ENCODE data around the gene ADGRE2.
"Not testable (repeated sequence)": the region's sequence is repeated elsewhere in the genome, so short reads cannot be mapped to it uniquely, and the experiment has no call there.

Gene ADGRE2

DNA sequence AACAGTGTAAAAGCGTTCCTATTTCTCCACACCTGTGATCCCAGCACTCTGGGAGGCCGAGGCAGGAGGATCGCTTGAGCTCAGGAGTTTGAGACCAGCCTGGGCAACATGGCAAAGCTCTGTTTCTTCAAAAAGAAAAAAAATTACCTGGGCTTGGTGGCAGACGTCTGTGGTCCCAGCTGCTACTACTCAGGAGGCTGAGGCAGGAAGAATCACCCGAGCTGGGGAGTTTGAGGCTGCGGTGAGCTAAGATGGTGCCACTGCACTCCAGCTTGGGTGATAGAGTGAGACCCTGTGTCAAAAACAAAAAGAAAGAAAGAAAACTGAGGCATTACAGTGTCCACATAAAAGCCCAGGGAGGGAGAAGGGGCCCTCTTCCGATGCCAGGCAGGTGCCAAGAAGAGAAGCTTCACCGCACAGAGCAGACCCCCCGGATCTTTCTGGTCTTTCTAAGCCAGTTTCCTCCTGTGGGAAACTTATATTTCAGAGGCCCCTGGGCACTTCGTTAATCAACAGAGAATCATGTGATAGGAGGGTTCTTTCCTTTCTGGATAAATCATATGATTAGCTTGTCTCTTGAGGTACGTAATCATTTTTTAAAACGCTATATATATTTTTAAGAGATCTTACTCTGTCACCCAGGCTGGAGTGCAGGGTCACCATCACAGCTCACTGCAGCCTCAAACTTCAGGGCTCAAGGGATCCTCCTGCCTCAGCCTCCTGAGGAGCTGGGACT is at the start of gene ADGRE2:
Gene ADGRE2, minus strand, starts transcription at position 451 of the 736 bp plus-strand sequence. CDS start 1,804 bp downstream, outside the sequence.
- DNase-seq (ENCODE audit: low read depth): not testable (repeated sequence)

DNA sequence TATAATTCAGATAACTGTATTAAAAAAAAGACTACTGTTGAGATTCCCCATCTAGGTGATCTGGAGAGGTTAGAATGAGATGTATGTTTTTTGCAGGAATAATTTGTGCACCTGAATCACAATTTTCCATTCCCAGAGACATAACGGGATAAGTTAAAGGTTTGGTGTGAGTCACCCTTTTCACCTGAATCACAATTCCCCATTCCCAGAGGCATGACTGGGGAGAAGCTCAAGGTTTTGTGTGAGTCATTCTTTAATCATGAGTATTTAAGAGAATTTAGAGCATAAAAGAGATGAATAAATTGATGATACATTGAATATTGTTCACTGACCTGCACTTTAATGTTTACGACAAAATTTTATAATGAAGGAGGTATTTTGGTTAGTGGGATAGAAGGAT is 47.6 kb upstream of the ADGRE2 start:
- DNase-seq (ENCODE audit: low read depth): no peak

DNA sequence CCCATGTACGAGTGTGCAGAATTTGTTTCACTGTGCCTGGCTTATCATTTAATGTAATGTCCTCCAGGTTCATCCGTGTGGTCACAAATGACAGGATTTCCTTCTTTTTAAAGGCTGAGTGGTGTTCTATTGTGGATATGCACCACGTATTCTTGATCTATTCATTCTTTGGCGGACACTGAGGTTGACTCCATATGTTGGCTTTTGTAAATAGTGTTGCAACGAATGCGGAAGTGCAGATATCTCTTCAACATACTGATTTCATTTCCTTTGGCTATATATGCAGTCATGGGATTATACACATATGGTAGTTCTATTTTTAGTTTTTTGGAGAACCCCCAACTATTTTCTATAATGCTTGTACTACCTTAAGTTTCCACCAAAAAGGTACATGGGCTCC is 43.6 kb upstream of the ADGRE2 start:
- DNase-seq (ENCODE audit: low read depth): no peak

DNA sequence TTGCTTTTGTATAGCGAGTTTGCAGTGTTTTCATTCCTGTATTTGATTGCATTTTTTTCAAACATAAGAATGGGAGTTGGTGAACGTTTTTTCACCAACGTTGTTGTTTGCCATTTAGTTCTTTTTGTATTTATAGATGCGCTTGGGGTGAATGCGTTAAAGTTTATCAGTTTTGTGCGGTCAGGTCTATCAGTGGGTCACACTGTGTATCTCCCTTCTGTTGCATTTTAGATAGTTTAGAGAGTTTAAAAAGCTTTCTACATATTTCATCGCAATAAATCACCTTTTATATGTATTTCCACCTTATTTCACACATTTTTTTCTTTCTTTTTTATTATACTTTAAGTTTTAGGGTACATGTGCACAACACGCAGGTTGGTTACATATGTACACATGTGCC is 40.2 kb upstream of the ADGRE2 start:
- no peak for DNase-seq (ENCODE audit: low read depth)

DNA sequence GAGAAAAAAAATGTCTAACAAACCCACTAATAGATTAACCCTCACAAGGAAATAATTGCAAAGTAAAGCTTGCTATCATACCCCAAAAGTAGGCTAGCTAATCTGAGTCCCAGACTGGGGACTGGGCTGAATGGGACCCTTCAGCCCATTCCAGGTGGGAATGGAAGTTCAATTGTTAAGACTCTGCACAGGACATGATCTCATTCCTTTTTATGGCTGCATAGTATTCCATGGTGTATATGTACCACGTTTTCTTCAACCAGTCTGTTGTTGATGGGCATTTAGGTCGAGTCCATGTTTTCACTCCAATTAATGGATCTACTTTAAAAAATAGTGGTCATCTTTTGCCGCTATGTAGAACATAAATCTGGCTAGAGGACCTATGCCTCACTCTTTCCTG is 38.7 kb upstream of the ADGRE2 start:
- no peak for DNase-seq (ENCODE audit: low read depth)

DNA sequence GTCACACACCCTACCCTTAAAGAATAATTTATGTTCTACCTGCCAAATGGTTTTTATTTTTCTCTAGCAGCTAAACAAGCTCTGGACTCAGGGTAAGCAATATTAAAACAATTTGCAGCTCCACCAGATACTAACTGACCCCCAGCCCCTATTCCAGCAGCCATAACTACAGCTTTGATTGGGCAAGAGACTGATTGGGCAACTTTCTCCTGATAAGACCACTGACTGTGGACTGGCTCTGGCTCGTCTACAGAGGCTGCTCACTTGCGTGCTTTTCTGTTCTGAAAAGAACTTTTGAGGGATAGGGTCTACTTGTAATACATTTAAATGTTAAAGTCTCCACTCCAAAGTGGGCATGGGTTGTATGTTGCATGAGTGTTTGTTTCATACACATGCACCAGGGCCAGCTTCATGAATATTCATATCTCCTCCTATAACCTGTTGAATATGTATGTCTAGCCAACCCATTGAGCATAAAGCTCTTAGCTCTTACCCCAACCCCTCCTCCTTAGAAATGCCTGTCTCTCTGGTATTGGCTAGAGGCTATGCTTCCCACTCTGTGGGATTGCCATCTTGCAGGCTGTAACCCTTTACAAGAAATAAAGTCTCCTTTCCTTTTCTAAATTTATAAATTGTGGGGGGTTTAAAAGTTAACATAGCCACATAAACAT is 36.8 kb upstream of the ADGRE2 start:
- no peak for DNase-seq (ENCODE audit: low read depth)

DNA sequence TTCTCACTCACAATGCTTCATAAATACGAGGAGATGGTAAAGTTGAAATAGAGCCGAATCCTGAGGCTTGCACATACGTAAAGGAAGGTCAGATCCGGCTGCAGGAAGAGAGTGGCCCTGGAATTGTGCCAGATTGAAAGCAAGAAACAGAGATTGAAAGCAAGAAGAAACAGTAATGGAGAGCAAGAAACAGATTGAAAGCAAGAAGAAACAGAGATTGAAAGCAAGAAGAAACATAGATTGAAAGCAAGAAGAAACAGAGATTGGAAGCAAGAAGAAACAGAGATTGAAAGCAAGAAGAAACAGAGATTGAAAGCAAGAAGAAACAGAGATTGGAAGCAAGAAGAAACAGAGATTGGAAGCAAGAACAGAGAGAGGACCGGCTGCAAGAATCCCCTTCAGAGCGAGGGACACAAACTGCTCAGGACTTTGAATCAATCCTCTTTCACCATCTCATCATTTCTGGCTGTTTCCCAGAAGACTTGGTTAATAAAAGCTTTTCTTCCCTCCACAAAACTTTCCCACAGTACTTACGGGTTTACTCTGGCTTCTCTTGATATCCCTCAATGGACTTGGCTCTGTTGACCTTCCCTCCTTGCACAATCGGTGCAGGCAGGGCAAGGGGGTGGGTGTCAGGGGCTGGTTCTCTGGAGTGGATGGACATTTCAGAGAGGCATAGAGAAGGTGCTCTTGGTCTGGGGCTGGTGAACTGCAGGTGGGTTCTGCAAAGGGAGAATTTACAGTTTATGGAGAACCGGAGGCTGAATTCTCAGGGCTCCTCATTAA is 31.1 kb upstream of the ADGRE2 start:
- no peak for DNase-seq (ENCODE audit: low read depth)

DNA sequence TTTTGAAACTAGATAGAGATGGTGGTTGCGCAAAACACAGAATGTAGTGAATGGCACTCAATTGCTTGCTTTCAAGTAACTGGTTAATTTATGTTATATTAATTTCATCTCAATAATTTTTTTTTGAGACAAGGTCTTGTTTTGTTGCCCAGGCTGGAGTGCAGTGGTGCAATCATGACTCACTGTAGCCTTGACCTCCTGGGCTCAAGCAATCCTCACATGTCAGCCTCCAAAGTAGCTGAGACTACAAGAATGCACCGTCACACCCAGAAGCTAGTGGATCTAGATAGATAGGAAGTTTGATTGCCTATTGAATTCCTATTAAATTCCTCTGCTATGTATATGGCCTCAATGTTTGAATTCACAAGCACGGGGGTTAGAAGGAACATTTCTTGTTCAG is 26.4 kb upstream of the ADGRE2 start:
- no peak for DNase-seq (ENCODE audit: low read depth)

DNA sequence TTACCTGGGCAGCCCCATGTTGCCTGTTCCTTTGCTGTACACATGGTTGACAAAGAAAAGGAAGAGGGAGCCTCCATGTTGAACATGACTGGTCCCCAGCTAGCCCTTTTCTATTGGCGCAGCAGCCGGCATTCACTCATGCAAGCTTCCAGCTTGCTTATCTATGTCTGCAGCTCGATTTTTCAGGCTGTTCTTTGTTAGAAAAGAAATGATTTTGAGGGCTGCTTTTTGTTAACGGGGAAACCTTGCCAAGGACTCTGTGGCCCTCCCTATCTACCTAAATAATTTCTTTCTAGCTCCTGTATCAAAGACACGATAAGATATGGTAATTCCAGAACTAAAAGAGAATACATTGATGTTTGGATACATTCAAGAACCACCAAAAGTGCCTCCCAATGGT is 20.4 kb upstream of the ADGRE2 start:
- DNase-seq (ENCODE audit: low read depth): no peak

DNA sequence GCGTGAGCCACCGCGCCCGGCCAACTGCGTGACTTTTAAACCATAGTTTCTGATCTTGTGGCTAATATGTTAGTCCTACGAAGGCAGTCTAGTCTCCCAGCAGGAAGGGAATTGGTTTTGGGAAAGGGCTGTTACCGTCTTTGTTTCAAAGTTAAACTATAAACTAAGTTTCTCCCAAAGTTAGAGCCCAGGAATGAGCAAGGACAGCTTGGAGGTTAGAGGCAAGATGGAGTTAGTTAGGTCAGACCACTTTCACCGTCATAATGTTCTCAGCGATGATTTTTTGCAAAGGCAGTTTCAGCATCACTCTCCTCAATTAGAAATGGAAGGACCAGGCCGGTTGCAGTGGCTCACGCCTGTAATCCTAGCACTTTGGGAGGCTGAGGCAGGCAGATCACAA is 17.7 kb upstream of the ADGRE2 start:
- no peak for DNase-seq (ENCODE audit: low read depth)

DNA sequence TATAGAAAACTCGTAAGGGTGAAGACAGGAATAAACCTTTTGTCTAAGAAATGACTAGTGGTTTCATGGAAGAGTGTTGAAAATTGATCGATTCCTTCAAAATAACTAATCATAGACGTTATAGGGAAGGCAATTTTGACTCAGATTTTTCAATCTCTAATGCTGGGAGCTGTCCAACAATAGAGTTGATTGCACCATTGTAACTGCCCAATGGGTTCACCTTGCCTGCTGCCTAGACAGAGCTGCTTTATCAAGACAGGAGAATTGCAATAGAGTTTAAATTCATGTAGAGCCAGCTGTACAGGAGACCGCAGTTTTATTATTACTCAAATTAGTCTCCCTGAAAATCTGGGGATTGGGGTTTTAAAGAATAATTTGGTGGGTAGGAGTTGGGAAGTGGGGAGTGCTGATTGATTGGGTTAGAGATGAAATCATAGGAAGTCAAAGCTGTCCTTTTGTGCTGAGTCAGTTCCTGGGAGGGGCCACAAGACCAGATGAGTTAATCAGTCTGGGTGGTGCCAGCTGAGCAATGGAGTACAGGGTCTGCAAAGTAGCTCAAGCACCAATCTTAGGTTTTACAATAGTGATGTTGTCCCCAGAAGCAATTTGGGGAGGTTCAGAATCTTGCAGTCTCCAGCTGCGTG is 16.8 kb upstream of the ADGRE2 start:
- DNase-seq (ENCODE audit: low read depth): no peak

DNA sequence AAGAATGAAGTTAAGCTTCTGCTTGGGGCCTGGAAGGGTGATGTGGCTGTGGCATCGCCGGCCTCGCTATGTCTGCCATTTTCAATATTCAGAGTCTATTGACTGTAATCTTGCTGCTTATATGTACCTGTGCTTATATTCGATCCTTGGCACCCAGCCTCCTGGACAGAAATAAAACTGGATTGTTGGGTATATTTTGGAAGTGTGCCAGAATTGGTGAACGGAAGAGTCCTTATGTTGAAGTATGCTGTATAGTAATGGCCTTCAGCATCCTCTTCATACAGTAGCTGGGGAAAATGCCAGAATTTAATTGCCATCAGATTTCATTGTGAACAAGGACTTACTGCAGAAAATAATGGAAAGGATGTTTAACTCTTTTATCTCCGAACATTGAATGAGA is 13.9 kb upstream of the ADGRE2 start:
- DNase-seq (ENCODE audit: low read depth): not testable (repeated sequence)

DNA sequence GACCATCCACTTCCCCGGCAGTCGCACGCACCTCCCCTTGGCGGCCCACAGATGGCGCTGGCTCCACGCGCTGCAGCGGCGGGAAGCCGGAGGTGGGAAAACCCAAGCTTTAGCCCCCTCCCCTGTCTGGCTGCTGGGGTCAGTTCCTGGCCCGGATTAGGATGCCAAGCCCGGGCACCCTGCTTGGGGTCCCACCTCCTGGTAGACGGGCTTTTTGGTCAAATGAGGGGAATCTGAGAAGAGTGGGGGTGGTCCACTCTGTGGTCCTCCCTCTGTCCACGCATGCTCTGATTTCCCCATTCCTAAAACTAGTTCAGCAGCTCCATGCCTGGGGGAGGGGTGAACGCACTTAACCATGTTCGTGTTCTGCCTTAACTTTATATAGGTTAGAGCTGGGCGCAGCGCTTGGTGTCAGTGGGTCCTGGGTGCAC is 8.1 kb upstream of the ADGRE2 start:
- no peak for DNase-seq (ENCODE audit: low read depth)

DNA sequence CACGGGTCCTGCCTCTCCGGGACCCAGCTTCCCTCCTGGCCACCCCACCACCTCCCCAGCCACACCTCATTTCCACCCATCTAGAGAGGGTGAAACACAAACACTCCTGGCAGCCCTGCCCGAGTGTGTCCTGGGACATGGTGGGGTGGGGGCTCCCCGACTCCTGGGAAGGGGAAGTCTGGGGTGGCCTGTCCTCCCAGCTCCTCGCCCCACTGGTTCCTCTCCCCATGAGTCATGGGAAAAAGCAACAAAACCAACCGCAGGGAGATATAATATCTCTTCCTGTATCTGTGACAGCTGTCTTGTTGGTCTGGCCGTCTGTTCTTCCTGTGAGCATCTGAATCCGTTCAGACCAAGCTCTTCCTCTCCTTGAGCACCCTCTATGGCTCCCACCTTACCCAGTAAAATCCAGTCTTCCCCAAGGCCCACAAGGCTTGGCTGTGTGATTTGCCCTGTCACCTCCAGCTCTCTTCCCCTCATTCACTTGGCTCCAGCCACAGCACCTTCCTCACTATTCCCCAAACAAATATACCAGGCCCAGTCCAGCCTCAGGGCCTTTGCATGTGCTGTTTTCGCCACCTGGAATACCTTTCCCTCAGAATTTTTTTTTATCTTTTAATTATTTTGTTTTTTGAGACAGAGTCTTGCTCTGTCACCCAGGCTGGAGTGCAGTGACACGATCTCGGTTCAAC is 6.9 kb upstream of the ADGRE2 start:
- not testable (repeated sequence) for DNase-seq (ENCODE audit: low read depth)

DNA sequence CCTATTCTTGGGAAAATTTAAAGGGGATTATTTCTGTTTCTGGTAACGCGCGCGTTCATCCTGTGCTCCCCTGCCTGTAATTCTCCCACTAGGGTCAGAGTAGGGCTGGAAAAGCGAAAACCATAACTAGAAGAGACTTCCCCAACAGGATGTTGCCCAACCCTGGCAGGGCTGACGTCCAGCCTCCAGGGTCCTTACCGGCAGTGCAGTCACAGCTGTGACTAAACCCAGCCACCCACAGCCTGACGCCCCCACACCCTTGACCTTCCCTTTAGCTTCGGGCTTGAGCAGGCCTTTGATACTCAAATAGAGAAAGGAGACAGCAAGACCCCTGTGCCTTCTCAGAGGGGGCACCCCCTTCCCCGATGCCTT is 6.4 kb upstream of the ADGRE2 start:
- not testable (repeated sequence) for DNase-seq (ENCODE audit: low read depth)

DNA sequence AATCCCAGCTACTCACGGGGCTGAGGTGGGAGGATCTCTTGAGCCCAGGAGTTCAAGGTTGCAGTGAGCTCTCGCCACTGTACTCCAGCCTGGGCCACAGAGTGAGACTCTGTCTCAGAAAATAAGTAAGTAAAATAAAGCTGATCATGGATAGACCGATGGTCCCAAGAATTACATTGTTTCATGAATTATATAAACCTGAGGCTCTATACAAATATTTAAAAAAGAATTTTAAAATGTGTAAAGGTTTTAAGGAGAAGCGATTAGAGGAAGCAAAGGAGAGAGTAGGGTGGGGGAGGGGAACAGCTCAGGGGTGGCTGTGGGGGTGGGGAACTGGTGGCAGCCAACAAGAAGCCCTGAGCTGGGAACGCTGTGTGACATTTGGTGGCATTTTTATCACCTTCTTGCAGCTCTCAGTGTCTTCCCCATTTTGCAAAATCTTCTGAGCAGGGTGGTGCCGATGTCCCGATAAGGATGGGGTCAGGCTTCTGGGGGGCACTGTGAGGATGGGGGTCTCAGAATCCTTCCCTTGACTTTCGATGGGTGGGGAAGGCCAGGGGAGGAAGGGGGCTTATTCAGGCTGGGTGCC is 5.1 kb upstream of the ADGRE2 start:
- not testable (repeated sequence) for DNase-seq (ENCODE audit: low read depth)

DNA sequence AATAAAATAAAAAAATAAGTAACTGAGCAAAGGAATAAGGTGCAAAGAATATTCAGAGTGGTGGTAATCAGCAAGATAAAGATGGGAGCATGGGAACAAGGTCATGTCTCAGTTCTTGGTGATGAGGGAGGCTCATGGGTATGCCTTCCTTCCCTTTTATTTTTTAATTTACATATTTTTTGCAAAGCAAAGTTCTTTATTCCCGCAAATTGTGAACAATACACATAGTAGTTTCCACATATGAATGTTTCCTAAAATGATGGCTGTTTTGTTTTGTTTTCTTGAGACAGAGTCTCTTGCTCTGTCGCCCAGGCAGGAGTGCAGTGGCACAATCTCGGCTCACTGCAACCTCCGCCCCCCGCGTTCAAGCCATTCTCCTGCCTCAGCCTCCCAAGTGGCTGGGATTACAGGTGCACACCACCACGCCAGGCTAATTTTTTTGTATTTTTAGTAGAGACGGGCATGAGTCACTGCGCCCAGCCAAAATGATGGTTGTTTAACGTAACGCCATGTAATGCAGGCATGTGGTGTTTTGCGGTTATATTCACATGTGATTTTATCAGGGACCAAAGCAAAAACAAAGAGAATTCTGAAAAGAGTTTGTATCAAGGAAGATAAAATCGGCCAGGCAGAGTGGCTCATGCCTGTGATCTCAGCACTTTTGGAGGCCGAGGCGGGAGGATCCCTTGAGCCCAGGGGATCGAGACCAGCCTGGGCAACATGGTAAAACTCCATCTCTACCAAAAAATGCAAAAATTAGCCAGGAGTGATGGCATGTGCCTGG is 4.5 kb upstream of the ADGRE2 start:
- no peak for DNase-seq (ENCODE audit: low read depth)

DNA sequence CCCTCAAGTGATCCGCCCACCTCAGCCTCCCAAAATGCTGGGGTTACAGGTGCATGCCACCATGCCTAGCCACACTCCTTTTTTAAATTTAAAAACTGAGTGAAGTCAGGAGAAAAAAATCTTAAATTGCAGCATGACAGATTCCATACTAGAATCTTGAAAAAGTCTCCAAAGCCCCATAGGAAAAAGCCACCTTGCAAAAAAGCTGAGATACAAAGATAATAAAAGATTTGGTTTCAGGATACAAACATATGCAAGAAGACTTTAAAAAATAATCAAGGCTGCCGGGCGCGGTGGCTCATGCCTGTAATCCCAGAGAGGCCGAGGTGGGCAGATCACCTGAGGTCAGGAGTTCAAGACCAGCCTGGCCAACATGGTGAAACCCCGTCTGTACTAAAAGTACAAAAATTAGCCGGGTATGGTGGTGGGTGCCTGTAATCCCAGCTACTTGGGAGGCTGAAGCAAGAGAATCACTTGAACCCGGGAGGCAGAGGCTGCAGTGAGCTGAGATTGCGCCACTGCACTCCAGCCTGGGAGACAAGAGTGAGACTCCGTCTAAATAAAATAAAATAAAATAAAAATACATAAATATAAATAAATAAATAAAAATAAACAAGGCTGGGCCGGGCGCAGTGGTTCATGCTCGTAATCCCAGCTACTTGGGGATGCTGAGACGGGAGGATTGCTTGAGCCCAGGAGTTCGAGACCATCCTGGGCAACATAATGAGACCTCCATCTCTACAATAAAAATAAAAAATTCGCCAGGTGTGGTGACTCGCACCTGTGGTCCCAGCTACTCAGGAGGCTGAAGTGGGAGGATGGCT is 3.6 kb upstream of the ADGRE2 start:
- DNase-seq (ENCODE audit: low read depth): not testable (repeated sequence)

DNA sequence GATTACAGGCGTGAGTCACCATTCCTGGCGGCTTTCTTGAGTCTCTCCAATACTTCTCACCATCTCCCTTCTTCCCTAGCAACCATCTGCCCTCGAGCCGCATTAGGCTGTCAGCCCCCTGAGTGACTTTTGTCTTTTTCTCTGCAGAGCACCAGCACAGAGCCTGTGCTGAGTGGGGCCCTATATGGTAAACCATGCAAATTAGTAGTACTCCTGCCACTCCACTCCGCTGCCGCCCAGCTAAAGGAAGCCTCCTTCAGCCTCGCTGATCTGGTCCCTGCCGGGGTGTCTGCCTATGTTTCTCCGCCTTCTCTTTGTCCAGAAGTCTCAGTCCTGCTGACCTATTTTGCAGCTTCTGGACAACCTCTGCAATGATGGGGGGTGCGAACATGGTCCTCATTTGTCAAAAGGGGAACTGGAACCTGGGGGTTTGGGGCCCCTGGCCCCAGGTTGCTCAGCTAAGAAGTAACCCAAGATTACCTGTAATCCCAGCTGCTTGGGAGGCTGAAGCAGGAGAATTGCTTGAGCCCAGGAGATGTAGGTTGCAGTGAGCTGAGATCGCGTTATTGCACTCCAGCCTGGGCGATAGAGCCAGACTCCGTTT is 2.4 kb upstream of the ADGRE2 start:
- not testable (repeated sequence) for DNase-seq (ENCODE audit: low read depth)

All from stimulated activated CD4-positive, alpha-beta T cell treated with anti-CD3 and anti-CD28 coated beads, Interleukin-2, amount 100 ng/mL, for 4 hours (primary cell).